ENCODE results near the gene SLC4A1AP.

Gene SLC4A1AP

GRCh38 chr2:27703638-27704341, 40.1 kb downstream of the SLC4A1AP start:
- Histone ChIP-seq H3K9me3 (ENCODE audit: insufficient read depth, low read depth, low read length) (no peaks in the 10 kb centered on the region), H3K27ac (ENCODE audit: low read depth, low read length) (no peak overlapping the region), H3K4me3 (ENCODE audit: low read length) (no peak overlapping the region), H3K4me1 (ENCODE audit: insufficient read depth, low read length) (peaks cover 6% of the 10 kb centered on the region; the same call in 1 of the 2 replicates), H3K27me3 (ENCODE audit: insufficient read depth, low read length) (no peaks in the 10 kb centered on the region), H3K9ac (ENCODE audit: low read depth, low read length) (no peak overlapping the region), H3K36me3 (ENCODE audit: insufficient read depth, low read length) (no peaks in the 10 kb centered on the region)
- 29% methylated on average over 9 of the region's 9 CpGs for WGBS

GRCh38 chr2:27704342-27704876, 40.7 kb downstream of the SLC4A1AP start:
- Histone ChIP-seq H3K9ac (ENCODE audit: low read depth, low read length) (no peak overlapping the region), H3K9me3 (ENCODE audit: insufficient read depth, low read depth, low read length) (no peaks in the 10 kb centered on the region), H3K36me3 (ENCODE audit: insufficient read depth, low read length) (no peaks in the 10 kb centered on the region), H3K27me3 (ENCODE audit: insufficient read depth, low read length) (no peaks in the 10 kb centered on the region), H3K4me3 (ENCODE audit: low read length) (no peak overlapping the region), H3K27ac (ENCODE audit: low read depth, low read length) (no peak overlapping the region), H3K4me1 (ENCODE audit: insufficient read depth, low read length) (peaks cover 6% of the 10 kb centered on the region; the same call in 1 of the 2 replicates)
- 93% methylated on average over 5 of the region's 5 CpGs for WGBS

DNA sequence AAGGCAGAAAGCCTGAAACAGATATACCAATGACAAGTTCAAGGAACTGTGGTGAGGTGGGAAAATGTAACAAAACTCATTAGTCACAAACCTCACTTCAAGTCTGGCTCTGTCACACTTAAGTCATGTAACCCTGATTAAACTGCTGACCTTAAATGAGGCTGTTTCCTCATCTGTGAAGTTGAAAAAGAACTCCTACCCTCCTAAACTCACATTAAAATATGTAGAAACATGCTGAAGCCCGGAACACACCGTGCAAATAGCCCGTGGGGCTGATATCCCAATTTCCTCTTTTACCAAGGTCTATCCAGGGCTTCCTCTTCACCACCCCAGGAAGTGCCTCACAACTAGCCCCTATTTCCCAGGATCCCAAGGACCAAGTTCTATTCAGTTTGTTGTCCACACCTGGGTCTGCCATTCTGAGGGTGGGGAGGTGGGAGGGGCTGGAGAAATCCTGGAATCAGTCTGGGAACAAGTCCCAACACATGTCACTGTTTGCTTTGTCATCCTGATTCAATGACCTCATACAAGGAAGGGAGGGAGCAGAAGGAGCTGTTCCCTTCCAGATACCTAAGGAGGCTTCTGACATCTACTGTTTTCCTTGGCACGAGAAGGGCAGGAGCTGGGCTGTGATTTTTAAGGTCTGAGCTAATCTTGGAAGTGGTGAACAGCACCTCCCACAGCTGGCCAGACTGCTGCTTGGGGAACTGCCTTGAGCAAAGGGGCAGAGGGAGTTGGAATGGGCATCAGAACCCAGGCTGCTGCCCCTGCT, 42.3 kb downstream of the SLC4A1AP start:
- Histone ChIP-seq H3K36me3 (ENCODE audit: insufficient read depth, low read length) (no peaks in the 10 kb centered on the region), H3K9ac (ENCODE audit: low read depth, low read length) (no peak overlapping the region), H3K4me1 (ENCODE audit: insufficient read depth, low read length) (peaks cover 10% of the 10 kb centered on the region; the same call in 1 of the 2 replicates), H3K27me3 (ENCODE audit: insufficient read depth, low read length) (no peaks in the 10 kb centered on the region), H3K9me3 (ENCODE audit: insufficient read depth, low read depth, low read length) (no peaks in the 10 kb centered on the region), H3K4me3 (ENCODE audit: low read length) (no peak overlapping the region), H3K27ac (ENCODE audit: low read depth, low read length) (no peak overlapping the region)
- WGBS, result 79% methylated on average over 4 of the region's 4 CpGs

DNA sequence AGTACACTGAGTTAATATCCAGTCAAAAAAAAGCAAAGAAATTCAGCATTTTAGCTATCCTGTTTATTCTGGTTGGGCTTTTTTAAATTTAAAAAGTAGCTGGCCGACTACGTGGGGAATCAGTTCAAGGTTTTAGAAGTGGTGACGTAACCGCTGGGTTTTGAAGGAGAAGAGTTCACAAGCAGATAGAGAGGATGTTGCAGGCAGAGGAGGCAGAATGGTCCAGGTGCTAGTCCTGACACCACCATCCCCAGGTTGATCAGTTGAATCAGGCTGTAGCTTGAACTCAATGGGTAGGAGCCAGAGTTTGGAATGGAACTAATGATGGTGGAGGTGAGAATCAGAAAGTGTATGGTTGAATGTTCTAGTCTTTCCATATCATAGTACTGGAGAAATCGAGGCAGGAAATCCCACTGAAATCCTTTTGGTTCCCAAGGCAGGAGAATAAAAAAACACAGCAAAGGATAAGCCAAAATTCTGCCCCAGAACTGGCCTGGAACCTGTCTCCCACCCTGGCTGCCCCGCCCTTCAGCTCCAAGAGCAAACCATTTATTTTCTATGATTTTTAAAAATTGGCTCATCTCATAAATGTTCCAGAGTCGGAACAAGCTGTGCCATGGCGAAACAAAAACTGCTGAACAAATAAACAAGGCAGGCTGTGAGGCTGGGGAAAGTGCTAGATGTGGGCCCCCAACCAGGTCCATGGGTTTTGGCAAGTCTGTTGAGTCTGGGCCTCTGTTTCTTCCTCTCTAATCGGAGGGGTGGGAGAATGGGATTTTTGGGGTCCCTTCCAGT, 44.0 kb downstream of the SLC4A1AP start:
- Histone ChIP-seq H3K4me1 (ENCODE audit: insufficient read depth, low read length) (peaks cover 10% of the 10 kb centered on the region; the same call in 1 of the 2 replicates), H3K27ac (ENCODE audit: low read depth, low read length) (no peak overlapping the region), H3K4me3 (ENCODE audit: low read length) (no peak overlapping the region), H3K36me3 (ENCODE audit: insufficient read depth, low read length) (no peaks in the 10 kb centered on the region), H3K9ac (ENCODE audit: low read depth, low read length) (no peak overlapping the region), H3K9me3 (ENCODE audit: insufficient read depth, low read depth, low read length) (no peaks in the 10 kb centered on the region), H3K27me3 (ENCODE audit: insufficient read depth, low read length) (no peaks in the 10 kb centered on the region)
- 94% methylated on average over 9 of the region's 9 CpGs for WGBS

GRCh38 chr2:27708257-27708654, 44.6 kb downstream of the SLC4A1AP start:
- 94% methylated on average over 7 of the region's 7 CpGs for WGBS
- Histone ChIP-seq H3K4me1 (ENCODE audit: insufficient read depth, low read length) (peaks cover 8% of the 10 kb centered on the region; the same call in 1 of the 2 replicates), H3K27ac (ENCODE audit: low read depth, low read length) (no peak overlapping the region)

GRCh38 chr2:27708666-27709065, 45.0 kb downstream of the SLC4A1AP start:
- WGBS, result 90% methylated on average over 3 of the region's 3 CpGs
- no peaks in the 10 kb centered on the region for H3K27me3 ChIP-seq (ENCODE audit: insufficient read depth, low read length)
- no peak overlapping the region for H3K4me3 ChIP-seq (ENCODE audit: low read length)
- no peaks in the 10 kb centered on the region for H3K9me3 ChIP-seq (ENCODE audit: insufficient read depth, low read depth, low read length)
- peaks cover 4% of the 10 kb centered on the region; the same call in 1 of the 2 replicates for H3K4me1 ChIP-seq (ENCODE audit: insufficient read depth, low read length)
- no peak overlapping the region for H3K9ac ChIP-seq (ENCODE audit: low read depth, low read length)
- H3K27ac ChIP-seq (ENCODE audit: low read depth, low read length), result no peak overlapping the region
- H3K36me3 ChIP-seq (ENCODE audit: insufficient read depth, low read length), result no peaks in the 10 kb centered on the region

More at GRCh38 chr2:27708257-27708654, 44.6 kb downstream of the SLC4A1AP start:
- Histone ChIP-seq H3K36me3 (ENCODE audit: insufficient read depth, low read length) (no peaks in the 10 kb centered on the region), H3K27me3 (ENCODE audit: insufficient read depth, low read length) (no peaks in the 10 kb centered on the region), H3K9ac (ENCODE audit: low read depth, low read length) (no peak overlapping the region), H3K9me3 (ENCODE audit: insufficient read depth, low read depth, low read length) (no peaks in the 10 kb centered on the region), H3K4me3 (ENCODE audit: low read length) (no peak overlapping the region)

- H3K9ac ChIP-seq (ENCODE audit: low read depth, low read length), result no peak overlapping the region
- H3K4me1 ChIP-seq (ENCODE audit: insufficient read depth, low read length), result peaks cover 4% of the 10 kb centered on the region; the same call in 1 of the 2 replicates
- H3K27ac ChIP-seq (ENCODE audit: low read depth, low read length), result no peak overlapping the region
- 84% methylated on average over 2 of the region's 2 CpGs for WGBS
- no peaks in the 10 kb centered on the region for H3K9me3 ChIP-seq (ENCODE audit: insufficient read depth, low read depth, low read length)
- H3K36me3 ChIP-seq (ENCODE audit: insufficient read depth, low read length), result no peaks in the 10 kb centered on the region
- no peaks in the 10 kb centered on the region for H3K27me3 ChIP-seq (ENCODE audit: insufficient read depth, low read length)
- H3K4me3 ChIP-seq (ENCODE audit: low read length), result no peak overlapping the region
Observed at GRCh38 chr2:27709326-27709725, 45.6 kb downstream of the SLC4A1AP start.

DNA sequence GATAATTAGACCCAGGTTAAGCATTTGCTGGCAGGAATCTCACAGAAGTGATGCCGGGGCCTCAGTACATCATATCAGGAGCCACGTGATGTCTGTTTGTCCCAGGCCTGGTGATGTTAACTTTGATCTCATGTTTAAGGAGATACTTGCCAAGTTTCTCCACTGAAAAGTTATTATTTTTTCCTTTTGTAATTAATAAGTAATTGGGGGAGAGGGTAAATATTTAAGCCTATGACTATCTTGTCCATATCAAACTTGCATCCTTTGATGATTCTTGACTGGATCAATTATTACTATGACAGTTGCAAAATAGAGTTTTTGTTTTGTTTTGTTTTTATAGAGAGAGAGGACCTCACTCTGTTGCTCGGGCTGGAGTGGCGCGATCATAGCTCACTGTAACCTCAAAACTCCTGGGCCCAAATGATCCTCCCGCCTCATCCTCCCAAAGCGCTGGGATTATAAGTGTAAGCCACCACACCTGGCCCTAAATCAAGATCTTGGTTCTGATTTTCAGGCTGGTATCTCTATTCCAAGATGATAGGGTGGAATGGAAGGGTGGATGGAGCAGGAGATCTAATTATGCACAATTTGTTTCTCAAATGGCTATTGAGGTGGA, 46.4 kb downstream of the SLC4A1AP start:
- no peak overlapping the region for H3K9ac ChIP-seq (ENCODE audit: low read depth, low read length)
- peaks cover 4% of the 10 kb centered on the region; the same call in 1 of the 2 replicates for H3K4me1 ChIP-seq (ENCODE audit: insufficient read depth, low read length)
- H3K36me3 ChIP-seq (ENCODE audit: insufficient read depth, low read length), result no peaks in the 10 kb centered on the region
- H3K27me3 ChIP-seq (ENCODE audit: insufficient read depth, low read length), result no peaks in the 10 kb centered on the region
- no peak overlapping the region for H3K4me3 ChIP-seq (ENCODE audit: low read length)
- H3K9me3 ChIP-seq (ENCODE audit: insufficient read depth, low read depth, low read length), result no peaks in the 10 kb centered on the region
- WGBS, result 98% methylated on average over 7 of the region's 7 CpGs
- no peak overlapping the region for H3K27ac ChIP-seq (ENCODE audit: low read depth, low read length)

DNA sequence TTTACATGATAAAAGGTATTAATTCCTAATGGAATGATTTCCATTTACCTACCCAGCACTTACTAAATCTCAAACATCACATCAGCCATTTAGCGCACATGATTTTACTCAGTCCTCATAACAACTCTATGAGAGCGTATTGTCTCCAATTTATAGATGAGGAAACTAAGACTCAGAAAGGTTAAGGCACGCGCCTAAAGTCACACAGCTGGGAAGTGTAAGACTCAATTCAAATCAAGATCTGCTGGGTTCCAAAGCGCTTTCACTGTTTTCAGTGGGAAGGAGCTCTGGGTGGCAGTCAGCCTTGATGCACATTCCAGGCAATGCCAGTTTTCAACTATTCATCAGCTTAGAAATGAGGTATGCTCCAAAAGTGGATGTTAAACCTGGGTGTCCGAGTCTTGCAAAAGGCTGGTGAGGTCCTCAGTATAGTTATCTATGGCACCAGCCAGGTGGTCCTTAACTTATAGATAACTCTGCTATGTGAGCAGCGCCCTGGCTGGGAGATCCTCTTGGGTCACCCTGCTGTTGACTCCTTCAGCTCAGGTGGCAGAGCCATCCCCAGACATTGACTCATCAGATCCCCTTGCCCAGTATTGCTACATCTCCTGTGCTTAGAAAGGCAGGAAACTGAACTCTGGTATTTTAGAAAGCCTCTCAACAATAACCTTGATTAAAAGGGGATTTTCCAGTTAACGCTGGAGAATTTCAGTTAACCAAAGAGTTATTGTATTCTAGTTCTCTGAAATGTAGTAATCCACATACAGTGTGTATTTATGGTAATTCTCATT, 47.1 kb downstream of the SLC4A1AP start:
- WGBS, result 95% methylated on average over 7 of the region's 8 CpGs
- Histone ChIP-seq H3K27ac (ENCODE audit: low read depth, low read length) (no peak overlapping the region), H3K27me3 (ENCODE audit: insufficient read depth, low read length) (no peaks in the 10 kb centered on the region), H3K9ac (ENCODE audit: low read depth, low read length) (no peak overlapping the region), H3K9me3 (ENCODE audit: insufficient read depth, low read depth, low read length) (no peaks in the 10 kb centered on the region), H3K36me3 (ENCODE audit: insufficient read depth, low read length) (no peaks in the 10 kb centered on the region), H3K4me3 (ENCODE audit: low read length) (no peak overlapping the region), H3K4me1 (ENCODE audit: insufficient read depth, low read length) (peaks cover 4% of the 10 kb centered on the region; the same call in 1 of the 2 replicates)

GRCh38 chr2:27711804-27712203, 48.1 kb downstream of the SLC4A1AP start:
- Histone ChIP-seq H3K36me3 (ENCODE audit: insufficient read depth, low read length) (no peaks in the 10 kb centered on the region), H3K9me3 (ENCODE audit: insufficient read depth, low read depth, low read length) (no peaks in the 10 kb centered on the region), H3K27me3 (ENCODE audit: insufficient read depth, low read length) (peaks cover 1% of the 10 kb centered on the region; the same call in 1 of the 2 replicates), H3K9ac (ENCODE audit: low read depth, low read length) (no peak overlapping the region), H3K4me3 (ENCODE audit: low read length) (no peak overlapping the region), H3K27ac (ENCODE audit: low read depth, low read length) (no peak overlapping the region), H3K4me1 (ENCODE audit: insufficient read depth, low read length) (peaks cover 11% of the 10 kb centered on the region; the same call in 1 of the 2 replicates)
- WGBS, result 86% methylated on average over 5 of the region's 5 CpGs
